ENCODE results near the gene RNF111. TPM values are rescaled to one million over a fixed set of nuclear protein-coding genes. Genes with fewer than 3 reads are reported as not detected.
A peak's percentile ranks its signal among the peaks of the same experiment; 100 is the strongest.

RNF111 gene
- total and polyA plus RNA-seq, 9 of the 15 experiments (the other 6 are each of a cell fraction or from before 2014, with no cell fraction given): 7.9 to 26.0 (median 14.4) TPM

DNA sequence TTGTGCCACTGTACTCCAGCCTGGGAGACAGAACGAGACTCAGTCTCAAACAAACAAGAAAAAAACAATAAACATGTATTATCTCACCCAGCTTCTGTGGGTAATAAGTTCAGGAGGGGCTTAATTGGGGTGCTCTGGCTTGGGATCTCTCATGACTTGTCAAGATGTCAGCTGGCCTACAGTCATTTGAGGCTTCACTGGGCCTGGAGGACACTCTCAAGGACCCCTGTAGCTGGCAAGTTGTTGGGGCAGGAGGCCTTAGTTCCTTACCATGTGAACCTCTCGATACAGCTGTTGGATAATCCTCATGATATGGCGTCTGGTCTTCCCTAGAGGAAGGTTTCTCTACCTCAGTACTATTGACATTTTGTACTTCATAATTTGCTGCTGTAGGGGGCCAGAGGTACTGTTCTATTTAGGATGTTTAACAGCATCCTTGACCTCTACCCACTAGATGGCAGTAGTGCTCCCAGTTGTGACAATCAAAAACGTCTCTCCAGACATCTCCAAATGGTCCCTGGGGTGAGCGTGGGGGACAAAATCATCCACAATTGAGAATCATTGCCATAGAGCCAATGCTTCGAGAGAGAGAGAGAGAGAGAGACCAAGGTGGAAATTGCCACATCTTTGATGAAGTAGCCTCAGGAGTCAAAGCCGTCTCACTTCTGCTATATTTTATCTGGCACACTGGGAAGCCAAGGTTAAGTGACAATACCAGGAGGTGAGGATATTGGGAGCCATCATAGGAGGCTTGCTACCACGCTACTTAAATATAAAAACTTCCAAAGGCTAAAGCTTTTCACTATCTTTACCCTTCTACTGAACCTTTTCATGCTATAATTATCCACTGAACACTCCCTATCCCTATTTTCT, 30.1 kb upstream of the RNF111 start (continued):
- no peak for TF ChIP-seq BDP1 (IDR thresholded peaks at IDR 0.05; ENCODE audit: insufficient read depth, insufficient read length)
- no peak for TF ChIP-seq ZNF561 (CRISPR knock-in tag; conservative IDR thresholded peaks at IDR 0.05)
- TF ChIP-seq ZNF589 (CRISPR knock-in tag; IDR thresholded peaks at IDR 0.05; ENCODE audit: low read depth): no peak
- TF ChIP-seq ZNF311 (CRISPR knock-in tag; IDR thresholded peaks at IDR 0.05): no peak
- TF ChIP-seq NR3C1 (CRISPR knock-in tag; IDR thresholded peaks at IDR 0.05): no peak
- TF ChIP-seq SMARCA4 (IDR thresholded peaks at IDR 0.05): no peak
- TF ChIP-seq DPF2 (IDR thresholded peaks at IDR 0.05): no peak
- no peak for TF ChIP-seq ZNF695 (CRISPR knock-in tag; IDR thresholded peaks at IDR 0.05)
- no peak for TF ChIP-seq FOXM1 (IDR thresholded peaks at IDR 0.05; ENCODE audit: low read depth)
- TF ChIP-seq FOXM1 (CRISPR knock-in tag; IDR thresholded peaks at IDR 0.05; ENCODE audit: low read depth): no peak
- TF ChIP-seq, protein P1, sequence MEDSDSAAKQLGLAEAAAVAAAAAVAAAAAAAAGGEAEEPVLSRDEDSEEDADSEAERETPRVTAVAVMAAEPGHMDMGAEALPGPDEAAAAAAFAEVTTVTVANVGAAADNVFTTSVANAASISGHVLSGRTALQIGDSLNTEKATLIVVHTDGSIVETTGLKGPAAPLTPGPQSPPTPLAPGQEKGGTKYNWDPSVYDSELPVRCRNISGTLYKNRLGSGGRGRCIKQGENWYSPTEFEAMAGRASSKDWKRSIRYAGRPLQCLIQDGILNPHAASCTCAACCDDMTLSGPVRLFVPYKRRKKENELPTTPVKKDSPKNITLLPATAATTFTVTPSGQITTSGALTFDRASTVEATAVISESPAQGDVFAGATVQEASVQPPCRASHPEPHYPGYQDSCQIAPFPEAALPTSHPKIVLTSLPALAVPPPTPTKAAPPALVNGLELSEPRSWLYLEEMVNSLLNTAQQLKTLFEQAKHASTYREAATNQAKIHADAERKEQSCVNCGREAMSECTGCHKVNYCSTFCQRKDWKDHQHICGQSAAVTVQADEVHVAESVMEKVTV (CRISPR knock-in tag; IDR thresholded peaks at IDR 0.05): peak; percentile 40; the same call in 1 of the 2 replicates
- TF ChIP-seq DIDO1 (tag; IDR thresholded peaks at IDR 0.05; ENCODE audit: low read depth): no peak
- TF ChIP-seq, protein P2, sequence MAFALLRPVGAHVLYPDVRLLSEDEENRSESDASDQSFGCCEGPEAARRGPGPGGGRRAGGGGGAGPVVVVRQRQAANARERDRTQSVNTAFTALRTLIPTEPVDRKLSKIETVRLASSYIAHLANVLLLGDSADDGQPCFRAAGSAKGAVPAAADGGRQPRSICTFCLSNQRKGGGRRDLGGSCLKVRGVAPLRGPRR (CRISPR knock-in tag; IDR thresholded peaks at IDR 0.05): no peak
- no peak for TF ChIP-seq SIX5 (IDR thresholded peaks at IDR 0.05; ENCODE audit: borderline replicate concordance in 1 of 2, insufficient read depth in 1 of 2, low read depth in 1 of 2, low read length in 2 of 2)
- TF ChIP-seq PHF20 (IDR thresholded peaks at IDR 0.05; ENCODE audit: partially characterized antibody): no peak
- no peak for TF ChIP-seq ZSCAN32 (CRISPR knock-in tag; IDR thresholded peaks at IDR 0.05)
- TF ChIP-seq TAF7 (tag; IDR thresholded peaks at IDR 0.05): no peak
- TF ChIP-seq GABPA (tag; conservative IDR thresholded peaks at IDR 0.05; ENCODE audit: low read depth): no peak
- TF ChIP-seq TOE1 (IDR thresholded peaks at IDR 0.05; ENCODE audit: borderline replicate concordance): no peak
- TF ChIP-seq TOE1 (CRISPR knock-in tag; IDR thresholded peaks at IDR 0.05; ENCODE audit: borderline replicate concordance, low read depth): no peak
- TF ChIP-seq, protein P3, sequence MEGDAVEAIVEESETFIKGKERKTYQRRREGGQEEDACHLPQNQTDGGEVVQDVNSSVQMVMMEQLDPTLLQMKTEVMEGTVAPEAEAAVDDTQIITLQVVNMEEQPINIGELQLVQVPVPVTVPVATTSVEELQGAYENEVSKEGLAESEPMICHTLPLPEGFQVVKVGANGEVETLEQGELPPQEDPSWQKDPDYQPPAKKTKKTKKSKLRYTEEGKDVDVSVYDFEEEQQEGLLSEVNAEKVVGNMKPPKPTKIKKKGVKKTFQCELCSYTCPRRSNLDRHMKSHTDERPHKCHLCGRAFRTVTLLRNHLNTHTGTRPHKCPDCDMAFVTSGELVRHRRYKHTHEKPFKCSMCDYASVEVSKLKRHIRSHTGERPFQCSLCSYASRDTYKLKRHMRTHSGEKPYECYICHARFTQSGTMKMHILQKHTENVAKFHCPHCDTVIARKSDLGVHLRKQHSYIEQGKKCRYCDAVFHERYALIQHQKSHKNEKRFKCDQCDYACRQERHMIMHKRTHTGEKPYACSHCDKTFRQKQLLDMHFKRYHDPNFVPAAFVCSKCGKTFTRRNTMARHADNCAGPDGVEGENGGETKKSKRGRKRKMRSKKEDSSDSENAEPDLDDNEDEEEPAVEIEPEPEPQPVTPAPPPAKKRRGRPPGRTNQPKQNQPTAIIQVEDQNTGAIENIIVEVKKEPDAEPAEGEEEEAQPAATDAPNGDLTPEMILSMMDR (IDR thresholded peaks at IDR 0.05 in 2 of 3, conservative IDR thresholded peaks at IDR 0.05 in 1 of 3; ENCODE audit: insufficient read depth in 2 of 3, low read depth in 1 of 3, low read length in 3 of 3): peak; percentile 89 to 98 (median 97)
- no peak for TF ChIP-seq ZNF354B (CRISPR knock-in tag; IDR thresholded peaks at IDR 0.05)
- TF ChIP-seq CBX1 (IDR thresholded peaks at IDR 0.05; ENCODE audit: low read depth): no peak
- TF ChIP-seq RNF2 (IDR thresholded peaks at IDR 0.05): no peak
- TF ChIP-seq BMI1 (IDR thresholded peaks at IDR 0.05; ENCODE audit: low read length): no peak
- no peak for TF ChIP-seq TAF1 (IDR thresholded peaks at IDR 0.05; ENCODE audit: control insufficient read depth, extremely low read depth, insufficient read depth, low read length, severe bottlenecking)
- TF ChIP-seq TBP (optimal IDR thresholded peaks at IDR 0.05; ENCODE audit: low read depth, low read length): no peak

All from K562 (cell line).